GM10248 (cell line): Measurements from ENCODE around the gene SHOX.

ENCODE experiments used
- CTCF ChIA-PET: fragments of 300-600 bp; sonication (Branson Sonifier 250); formaldehyde crosslinking; extraction: SDS; loops from one replicate; lab custom pipeline; 2021; ENCODE audit warnings: antibody characterized with exemption; lab: Yijun Ruan, JAX
- POLR2A ChIA-PET: fragments of 350-650 bp; sonication (Branson Sonifier 250); formaldehyde crosslinking; extraction: SDS; loops from one replicate; lab custom pipeline; 2020; ENCODE audit warnings: antibody characterized with exemption; lab: Yijun Ruan, JAX
- DNase-seq: peaks from one replicate; pipeline ENCODE4 v3.0.0; 2012; ENCODE audit errors: extremely low spot score
- TF ChIP-seq, protein P1 (sequence below): IDR thresholded peaks from 2 replicates; pipeline ENCODE4 v1.5.1; 2012; ENCODE audit warnings: mild to moderate bottlenecking, low read depth; ENCODE audit errors: extremely low read depth, missing control alignments, control extremely low read depth

The SHOX gene

DNA sequence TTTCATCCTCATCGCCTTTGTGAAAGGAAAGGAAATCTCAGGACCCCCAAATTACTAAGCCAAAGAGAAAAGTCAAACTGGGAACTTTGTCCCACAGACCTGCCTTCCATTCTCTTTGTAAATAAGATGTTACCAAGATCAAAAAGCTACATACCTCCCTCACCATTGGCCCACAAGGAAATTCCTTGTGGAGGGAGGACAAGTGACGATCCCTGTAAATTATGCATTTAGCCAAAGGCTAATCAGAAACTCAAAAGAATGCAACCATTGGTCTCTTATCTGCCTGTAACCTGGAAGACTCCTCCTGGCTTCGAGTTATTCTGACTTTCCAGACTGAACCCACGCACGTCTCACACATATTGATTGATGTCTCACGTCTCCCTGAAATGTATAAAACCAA is 70.3 kb downstream of the SHOX start:
- ChIA-PET POLR2A (no interaction called here), CTCF (no interaction called here)
- DNase-seq: no peak
- TF ChIP-seq, protein P1, sequence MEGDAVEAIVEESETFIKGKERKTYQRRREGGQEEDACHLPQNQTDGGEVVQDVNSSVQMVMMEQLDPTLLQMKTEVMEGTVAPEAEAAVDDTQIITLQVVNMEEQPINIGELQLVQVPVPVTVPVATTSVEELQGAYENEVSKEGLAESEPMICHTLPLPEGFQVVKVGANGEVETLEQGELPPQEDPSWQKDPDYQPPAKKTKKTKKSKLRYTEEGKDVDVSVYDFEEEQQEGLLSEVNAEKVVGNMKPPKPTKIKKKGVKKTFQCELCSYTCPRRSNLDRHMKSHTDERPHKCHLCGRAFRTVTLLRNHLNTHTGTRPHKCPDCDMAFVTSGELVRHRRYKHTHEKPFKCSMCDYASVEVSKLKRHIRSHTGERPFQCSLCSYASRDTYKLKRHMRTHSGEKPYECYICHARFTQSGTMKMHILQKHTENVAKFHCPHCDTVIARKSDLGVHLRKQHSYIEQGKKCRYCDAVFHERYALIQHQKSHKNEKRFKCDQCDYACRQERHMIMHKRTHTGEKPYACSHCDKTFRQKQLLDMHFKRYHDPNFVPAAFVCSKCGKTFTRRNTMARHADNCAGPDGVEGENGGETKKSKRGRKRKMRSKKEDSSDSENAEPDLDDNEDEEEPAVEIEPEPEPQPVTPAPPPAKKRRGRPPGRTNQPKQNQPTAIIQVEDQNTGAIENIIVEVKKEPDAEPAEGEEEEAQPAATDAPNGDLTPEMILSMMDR: no peak

- no peak for DNase-seq
- TF ChIP-seq, protein P1: no peak
- ChIA-PET POLR2A (no interaction called here), CTCF (no interaction called here)
Measured at GRCh38 chrX:701673-702072, 71.1 kb downstream of the SHOX start.

- no peak for DNase-seq
Measured at GRCh38 chrX:703466-703865, 72.9 kb downstream of the SHOX start.

GRCh38 chrX:703866-704265 is 73.3 kb downstream of the SHOX start:
- ChIA-PET POLR2A (no interaction called here), CTCF (no interaction called here)
- TF ChIP-seq, protein P1: no peak
- no peak for DNase-seq

More at GRCh38 chrX:703466-703865, 72.9 kb downstream of the SHOX start:
- CTCF ChIA-PET: no interaction called here
- POLR2A ChIA-PET: no interaction called here
- TF ChIP-seq, protein P1: no peak
